HEK293 (cell line): ENCODE measurements around the gene CANT1.

Experiments used
- GLI2 ChIP-seq: fragments of 450-650 bp; formaldehyde crosslinking; IDR thresholded peaks from 2 replicates; pipeline ENCODE4; 2017; ENCODE audit warnings: missing biosample characterization, missing genetic modification characterization, low read depth, borderline replicate concordance
- GLIS2 ChIP-seq: fragments of 450-650 bp; formaldehyde crosslinking; IDR thresholded peaks from 2 replicates; pipeline ENCODE4 v1.5.1; 2016; ENCODE audit warnings: missing biosample characterization, missing genetic modification characterization
- KLF16 ChIP-seq: fragments of 450-650 bp; formaldehyde crosslinking; IDR thresholded peaks from 2 replicates; pipeline ENCODE4 v1.5.1; 2017; ENCODE audit warnings: missing biosample characterization, missing genetic modification characterization
- KLF9 ChIP-seq: fragments of 450-650 bp; formaldehyde crosslinking; IDR thresholded peaks from 2 replicates; pipeline ENCODE4 v1.5.1; 2016; ENCODE audit warnings: missing biosample characterization, missing genetic modification characterization, low read depth
- MEIS1 ChIP-seq: sonication (generic); formaldehyde crosslinking; IDR thresholded peaks from 2 replicates; pipeline ENCODE4 v1.8.1; 2022; ENCODE audit warnings: missing genetic modification reagents, mild to moderate bottlenecking, borderline replicate concordance
- MYNN ChIP-seq: fragments of 450-650 bp; formaldehyde crosslinking; IDR thresholded peaks from 2 replicates; pipeline ENCODE4 v1.5.1; 2016; ENCODE audit warnings: missing biosample characterization, missing genetic modification characterization, borderline replicate concordance
- MZF1 ChIP-seq: fragments of 450-650 bp; formaldehyde crosslinking; IDR thresholded peaks from 2 replicates; pipeline ENCODE4 v1.5.1; 2017; ENCODE audit warnings: missing biosample characterization, missing genetic modification characterization, borderline replicate concordance
- SP2 ChIP-seq: fragments of 450-650 bp; formaldehyde crosslinking; IDR thresholded peaks from 2 replicates; pipeline ENCODE4 v1.5.1; 2016; ENCODE audit warnings: missing biosample characterization, missing genetic modification characterization
- TCF7L2 ChIP-seq: IDR thresholded peaks from 2 replicates; pipeline ENCODE4 v1.6.1; 2011; ENCODE audit warnings: low read depth, mild to moderate bottlenecking, inconsistent platforms, low read length, moderate library complexity, borderline replicate concordance
- ZBTB8A ChIP-seq: fragments of 450-650 bp; formaldehyde crosslinking; IDR thresholded peaks from 2 replicates; pipeline ENCODE4 v1.5.1; 2016; ENCODE audit warnings: missing biosample characterization, missing genetic modification characterization
- ZFP37 ChIP-seq: fragments of 450-650 bp; formaldehyde crosslinking; IDR thresholded peaks from 2 replicates; pipeline ENCODE4 v1.5.1; 2016; ENCODE audit warnings: missing biosample characterization, missing genetic modification characterization
- ZNF114 ChIP-seq: fragments of 450-650 bp; formaldehyde crosslinking; IDR thresholded peaks from 2 replicates; pipeline ENCODE4 v1.5.0; 2017; ENCODE audit warnings: missing biosample characterization, missing genetic modification characterization
- ZNF155 ChIP-seq: fragments of 450-650 bp; formaldehyde crosslinking; IDR thresholded peaks from 2 replicates; pipeline ENCODE4 v1.5.1; 2016; ENCODE audit warnings: missing biosample characterization, missing genetic modification characterization
- ZNF174 ChIP-seq: fragments of 450-650 bp; formaldehyde crosslinking; IDR thresholded peaks from 2 replicates; pipeline ENCODE4 v1.5.0; 2017; ENCODE audit warnings: missing biosample characterization, mild to moderate bottlenecking, missing genetic modification characterization
- ZNF214 ChIP-seq: fragments of 450-650 bp; formaldehyde crosslinking; IDR thresholded peaks from 2 replicates; pipeline ENCODE4 v1.5.1; 2017; ENCODE audit warnings: missing biosample characterization, mild to moderate bottlenecking, missing genetic modification characterization, borderline replicate concordance
- ZNF223 ChIP-seq: fragments of 450-650 bp; formaldehyde crosslinking; IDR thresholded peaks from 2 replicates; pipeline ENCODE4 v1.5.1; 2016; ENCODE audit warnings: missing biosample characterization, missing genetic modification characterization
- ZNF23 ChIP-seq: fragments of 450-650 bp; formaldehyde crosslinking; IDR thresholded peaks from 2 replicates; pipeline ENCODE4 v1.5.1; 2016; ENCODE audit warnings: missing biosample characterization, missing genetic modification characterization, borderline replicate concordance
- ZNF239 ChIP-seq: fragments of 450-650 bp; formaldehyde crosslinking; IDR thresholded peaks from 2 replicates; pipeline ENCODE4 v1.5.1; 2016; ENCODE audit warnings: missing biosample characterization, missing genetic modification characterization
- ZNF266 ChIP-seq: fragments of 450-650 bp; formaldehyde crosslinking; IDR thresholded peaks from 2 replicates; pipeline ENCODE4 v1.5.1; 2016; ENCODE audit warnings: missing biosample characterization, missing genetic modification characterization, low read depth
- ZNF366 ChIP-seq: fragments of 450-650 bp; formaldehyde crosslinking; conservative IDR thresholded peaks from 2 replicates; pipeline ENCODE4 v1.5.1; 2016; ENCODE audit warnings: missing biosample characterization, missing genetic modification characterization
- ZNF394 ChIP-seq: fragments of 450-650 bp; formaldehyde crosslinking; IDR thresholded peaks from 2 replicates; pipeline ENCODE4 v1.5.1; 2016; ENCODE audit warnings: missing biosample characterization, missing genetic modification characterization, mild to moderate bottlenecking, moderate library complexity, borderline replicate concordance
- ZNF530 ChIP-seq: fragments of 450-650 bp; formaldehyde crosslinking; IDR thresholded peaks from 2 replicates; pipeline ENCODE4 v1.5.1; 2016; ENCODE audit warnings: low read depth, missing biosample characterization, missing genetic modification characterization
- ZNF544 ChIP-seq: fragments of 450-650 bp; formaldehyde crosslinking; IDR thresholded peaks from 2 replicates; pipeline ENCODE4 v1.5.0; 2017; ENCODE audit warnings: missing biosample characterization, missing genetic modification characterization
- ZNF560 ChIP-seq: fragments of 450-650 bp; formaldehyde crosslinking; IDR thresholded peaks from 2 replicates; pipeline ENCODE4 v1.5.1; 2017; ENCODE audit warnings: missing biosample characterization, missing genetic modification characterization, borderline replicate concordance
- ZNF585B ChIP-seq: fragments of 450-650 bp; formaldehyde crosslinking; IDR thresholded peaks from 2 replicates; pipeline ENCODE4 v1.5.1; 2016; ENCODE audit warnings: missing biosample characterization, missing genetic modification characterization
- ZNF670 ChIP-seq: fragments of 450-650 bp; formaldehyde crosslinking; IDR thresholded peaks from 2 replicates; pipeline ENCODE4 v1.5.1; 2016; ENCODE audit warnings: missing biosample characterization, missing genetic modification characterization, low read depth
- ZNF701 ChIP-seq: fragments of 450-650 bp; formaldehyde crosslinking; IDR thresholded peaks from 2 replicates; pipeline ENCODE4 v1.5.1; 2016; ENCODE audit warnings: missing biosample characterization, missing genetic modification characterization
- ZNF76 ChIP-seq: fragments of 450-650 bp; formaldehyde crosslinking; IDR thresholded peaks from 2 replicates; pipeline ENCODE4; 2016; ENCODE audit warnings: low read depth, missing biosample characterization, missing genetic modification characterization, borderline replicate concordance
- ZSCAN16 ChIP-seq: fragments of 450-650 bp; formaldehyde crosslinking; IDR thresholded peaks from 2 replicates; pipeline ENCODE4 v1.5.1; 2016; ENCODE audit warnings: missing biosample characterization, missing genetic modification characterization
- TF ChIP-seq, protein P1 (sequence below): fragments of 450-650 bp; formaldehyde crosslinking; IDR thresholded peaks from 2 replicates; pipeline ENCODE4 v1.5.1; 2016; ENCODE audit warnings: missing biosample characterization, missing genetic modification characterization
- TF ChIP-seq, protein P2 (sequence below): fragments of 450-650 bp; formaldehyde crosslinking; IDR thresholded peaks from 2 replicates; pipeline ENCODE4 v1.5.0; 2017; ENCODE audit warnings: missing biosample characterization, missing genetic modification characterization, borderline replicate concordance
- TF ChIP-seq, protein P3 (sequence below): fragments of 450-650 bp; formaldehyde crosslinking; IDR thresholded peaks from 2 replicates; pipeline ENCODE4 v1.5.1; 2017; ENCODE audit warnings: missing biosample characterization, mild to moderate bottlenecking, missing genetic modification characterization, moderate library complexity

CANT1 gene

DNA sequence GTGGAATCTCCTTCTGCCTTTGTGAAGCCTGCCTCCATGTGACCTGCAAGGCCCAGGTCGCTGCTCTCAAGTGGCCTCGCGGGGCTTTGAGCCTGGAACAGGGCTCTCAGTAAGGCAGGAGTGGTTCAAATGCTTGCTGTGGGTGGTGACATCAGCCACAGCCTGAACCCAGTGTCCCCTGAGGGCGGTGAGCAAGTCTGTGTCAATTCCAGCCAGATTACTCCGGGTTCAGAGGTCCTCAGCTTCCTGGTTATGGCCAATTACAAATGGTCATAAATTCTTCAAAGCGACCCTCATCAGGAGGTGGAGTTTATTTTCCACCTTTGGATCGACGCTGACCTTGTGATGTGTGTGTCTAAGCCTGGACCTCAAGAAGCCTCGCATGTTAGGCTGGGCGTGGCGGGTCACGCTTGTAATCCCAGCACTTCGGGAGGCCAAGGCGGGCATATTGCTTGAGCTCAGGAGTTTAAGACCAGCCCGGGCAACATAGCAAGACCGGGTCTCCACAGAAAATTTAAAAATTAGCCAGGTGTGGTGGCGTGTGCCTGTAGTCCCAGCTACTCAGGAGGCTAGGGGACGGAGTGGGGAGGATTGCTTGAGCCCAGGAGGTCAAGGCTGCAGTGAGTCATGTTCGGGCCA is 47.1 kb downstream of the CANT1 start (continued):
- TF ChIP-seq MYNN (tag by site-specific recombination) (no peak), ZNF174 (no peak), ZNF214 (tag by site-specific recombination) (no peak), MEIS1 (CRISPR knock-in tag) (no peak), ZNF530 (no peak), ZNF394 (tag by site-specific recombination) (no peak), ZNF560 (tag by site-specific recombination) (no peak), SP2 (tag by site-specific recombination) (0 out of 2 replicates have a peak, but pooled peaks have one; percentile 7), ZNF23 (tag by site-specific recombination) (no peak), ZFP37 (tag by site-specific recombination) (no peak), GLIS2 (tag by site-specific recombination) (no peak), ZNF239 (tag by site-specific recombination) (no peak), ZBTB8A (peak; percentile 67), ZNF266 (tag by site-specific recombination) (no peak), ZNF544 (tag by site-specific recombination) (no peak), ZNF76 (tag by site-specific recombination) (no peak), ZNF223 (tag by site-specific recombination) (no peak), KLF16 (no peak), KLF9 (tag by site-specific recombination) (no peak), TCF7L2 (no peak), GLI2 (tag by site-specific recombination) (no peak), ZSCAN16 (tag by site-specific recombination) (no peak), ZNF155 (no peak), ZNF366 (tag by site-specific recombination) (peak; percentile 27; the same call in 1 of the 2 replicates), ZNF585B (tag by site-specific recombination) (no peak), ZNF701 (no peak), ZNF670 (tag by site-specific recombination) (no peak), ZNF114 (tag by site-specific recombination) (no peak), MZF1 (no peak)
- TF ChIP-seq, protein P1, sequence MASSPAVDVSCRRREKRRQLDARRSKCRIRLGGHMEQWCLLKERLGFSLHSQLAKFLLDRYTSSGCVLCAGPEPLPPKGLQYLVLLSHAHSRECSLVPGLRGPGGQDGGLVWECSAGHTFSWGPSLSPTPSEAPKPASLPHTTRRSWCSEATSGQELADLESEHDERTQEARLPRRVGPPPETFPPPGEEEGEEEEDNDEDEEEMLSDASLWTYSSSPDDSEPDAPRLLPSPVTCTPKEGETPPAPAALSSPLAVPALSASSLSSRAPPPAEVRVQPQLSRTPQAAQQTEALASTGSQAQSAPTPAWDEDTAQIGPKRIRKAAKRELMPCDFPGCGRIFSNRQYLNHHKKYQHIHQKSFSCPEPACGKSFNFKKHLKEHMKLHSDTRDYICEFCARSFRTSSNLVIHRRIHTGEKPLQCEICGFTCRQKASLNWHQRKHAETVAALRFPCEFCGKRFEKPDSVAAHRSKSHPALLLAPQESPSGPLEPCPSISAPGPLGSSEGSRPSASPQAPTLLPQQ (tag by site-specific recombination), result no peak
- TF ChIP-seq, protein P2, sequence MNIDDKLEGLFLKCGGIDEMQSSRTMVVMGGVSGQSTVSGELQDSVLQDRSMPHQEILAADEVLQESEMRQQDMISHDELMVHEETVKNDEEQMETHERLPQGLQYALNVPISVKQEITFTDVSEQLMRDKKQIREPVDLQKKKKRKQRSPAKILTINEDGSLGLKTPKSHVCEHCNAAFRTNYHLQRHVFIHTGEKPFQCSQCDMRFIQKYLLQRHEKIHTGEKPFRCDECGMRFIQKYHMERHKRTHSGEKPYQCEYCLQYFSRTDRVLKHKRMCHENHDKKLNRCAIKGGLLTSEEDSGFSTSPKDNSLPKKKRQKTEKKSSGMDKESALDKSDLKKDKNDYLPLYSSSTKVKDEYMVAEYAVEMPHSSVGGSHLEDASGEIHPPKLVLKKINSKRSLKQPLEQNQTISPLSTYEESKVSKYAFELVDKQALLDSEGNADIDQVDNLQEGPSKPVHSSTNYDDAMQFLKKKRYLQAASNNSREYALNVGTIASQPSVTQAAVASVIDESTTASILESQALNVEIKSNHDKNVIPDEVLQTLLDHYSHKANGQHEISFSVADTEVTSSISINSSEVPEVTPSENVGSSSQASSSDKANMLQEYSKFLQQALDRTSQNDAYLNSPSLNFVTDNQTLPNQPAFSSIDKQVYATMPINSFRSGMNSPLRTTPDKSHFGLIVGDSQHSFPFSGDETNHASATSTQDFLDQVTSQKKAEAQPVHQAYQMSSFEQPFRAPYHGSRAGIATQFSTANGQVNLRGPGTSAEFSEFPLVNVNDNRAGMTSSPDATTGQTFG (tag by site-specific recombination), result no peak
- TF ChIP-seq, protein P3, sequence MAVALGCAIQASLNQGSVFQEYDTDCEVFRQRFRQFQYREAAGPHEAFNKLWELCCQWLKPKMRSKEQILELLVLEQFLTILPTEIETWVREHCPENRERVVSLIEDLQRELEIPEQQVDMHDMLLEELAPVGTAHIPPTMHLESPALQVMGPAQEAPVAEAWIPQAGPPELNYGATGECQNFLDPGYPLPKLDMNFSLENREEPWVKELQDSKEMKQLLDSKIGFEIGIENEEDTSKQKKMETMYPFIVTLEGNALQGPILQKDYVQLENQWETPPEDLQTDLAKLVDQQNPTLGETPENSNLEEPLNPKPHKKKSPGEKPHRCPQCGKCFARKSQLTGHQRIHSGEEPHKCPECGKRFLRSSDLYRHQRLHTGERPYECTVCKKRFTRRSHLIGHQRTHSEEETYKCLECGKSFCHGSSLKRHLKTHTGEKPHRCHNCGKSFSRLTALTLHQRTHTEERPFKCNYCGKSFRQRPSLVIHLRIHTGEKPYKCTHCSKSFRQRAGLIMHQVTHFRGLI (tag by site-specific recombination), result peak; percentile 68; the same call in 1 of the 2 replicates
